ENCODE measurements around the gene BAG2. TPM values are rescaled to one million over a fixed set of nuclear protein-coding genes. Genes with fewer than 3 reads are reported as not detected.

BAG2 gene
- total and polyA plus RNA-seq, 4 donors: 2.8 to 6.0 (median 4.2) TPM

DNA sequence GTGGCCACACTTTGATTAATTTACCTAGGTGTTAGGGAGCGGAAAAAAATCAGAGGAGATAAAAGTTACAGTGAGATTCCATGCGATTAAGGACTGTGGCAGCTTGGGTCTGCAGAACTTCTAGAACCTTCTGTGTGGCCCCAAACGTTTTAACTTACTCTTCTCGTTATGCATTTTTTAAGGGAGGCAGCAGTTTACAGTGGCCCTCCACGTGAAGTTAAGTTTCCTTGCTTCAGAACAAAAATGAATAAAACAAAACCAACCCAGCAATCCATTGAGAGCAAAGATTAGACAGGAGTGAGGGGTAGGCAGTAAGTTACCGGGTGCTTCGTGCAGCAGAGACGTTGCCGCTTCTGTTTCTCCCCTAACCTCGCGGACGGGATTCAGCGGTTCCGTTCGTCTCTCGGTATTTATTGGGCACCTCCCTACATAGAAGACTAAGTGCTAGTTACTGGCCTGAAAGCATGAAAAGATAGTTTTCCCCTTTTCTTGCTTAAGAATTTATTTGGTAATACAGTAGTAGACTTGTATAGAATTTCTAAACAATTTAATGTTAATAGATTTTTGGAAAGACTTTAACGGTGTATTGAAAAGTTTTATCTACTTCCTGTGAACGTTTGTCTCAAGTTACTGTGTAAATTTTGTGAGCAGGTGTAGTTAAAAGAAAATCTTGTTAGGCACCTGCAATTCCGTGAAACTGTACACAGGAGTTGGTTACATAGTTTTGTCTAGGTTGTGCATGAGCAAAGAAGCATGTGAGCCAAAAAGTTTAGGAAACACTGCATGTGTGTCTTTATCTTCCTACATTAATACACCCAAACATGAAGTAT is 1.1 kb downstream of the BAG2 start:
- Histone ChIP-seq H3K36me3 (ENCODE audit: control insufficient read depth, insufficient read depth, low read length) (no peaks in the 10 kb centered on the region), H3K27ac (ENCODE audit: low read depth, low read length) (peak overlapping the region; percentile 40), H3K27me3 (ENCODE audit: control insufficient read depth, insufficient read depth, low read length) (no peaks in the 10 kb centered on the region), H3K4me1 (ENCODE audit: control insufficient read depth, insufficient read depth, low read length) (peaks cover 3% of the 10 kb centered on the region), H3K4me3 (ENCODE audit: low read depth, low read length) (peak overlapping the region; percentile 62), H3K9me3 (ENCODE audit: control insufficient read depth, insufficient read depth, low read length) (no peaks in the 10 kb centered on the region)
- DNase-seq (ENCODE audit: low read depth in 4 of 6, low spot score in 6 of 6): peak in 2 of 6 donors; percentile 9 to 31
- 45% methylated on average over 5 of the region's 19 CpGs for WGBS (ENCODE audit: insufficient coverage)

DNA sequence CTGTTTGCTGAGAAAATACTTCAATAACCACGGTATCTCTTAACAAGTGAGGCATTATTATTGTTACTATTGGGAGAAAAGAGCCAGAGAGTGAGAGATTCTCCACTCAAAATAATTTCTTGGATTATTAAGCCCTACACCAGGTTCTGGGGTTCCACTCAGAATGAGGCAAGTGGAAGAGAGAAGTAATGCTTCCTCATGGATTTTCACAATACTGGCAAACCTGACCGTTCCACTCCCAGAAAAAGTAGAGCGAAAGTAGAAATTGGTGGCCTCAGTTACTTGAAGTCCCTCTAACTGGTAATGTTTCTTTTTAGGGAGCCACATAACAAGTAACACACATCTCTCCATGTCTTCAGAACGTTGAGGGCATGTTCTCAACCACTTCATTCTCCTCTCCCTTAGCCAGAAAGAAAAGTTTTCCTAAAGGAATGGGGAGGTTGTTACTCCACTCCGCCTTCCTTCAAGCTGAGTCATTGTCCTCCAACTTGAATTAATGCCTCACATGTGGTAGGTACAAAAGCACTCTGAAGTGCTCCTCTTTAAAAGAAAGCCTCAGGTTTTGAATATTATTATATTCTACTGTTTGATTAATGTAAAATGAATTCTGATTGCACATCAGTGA is 1.9 kb downstream of the BAG2 start:
- DNase-seq (ENCODE audit: low read depth in 4 of 6, low spot score in 6 of 6): no peak
- H3K9me3 ChIP-seq (ENCODE audit: control insufficient read depth, insufficient read depth, low read length): no peaks in the 10 kb centered on the region
- H3K36me3 ChIP-seq (ENCODE audit: control insufficient read depth, insufficient read depth, low read length): no peaks in the 10 kb centered on the region
- H3K4me1 ChIP-seq (ENCODE audit: control insufficient read depth, insufficient read depth, low read length): peaks cover 3% of the 10 kb centered on the region
- WGBS (ENCODE audit: insufficient coverage): 76% methylated on average over 2 of the region's 5 CpGs
- no peak overlapping the region for H3K4me3 ChIP-seq (ENCODE audit: low read depth, low read length)
- no peaks in the 10 kb centered on the region for H3K27me3 ChIP-seq (ENCODE audit: control insufficient read depth, insufficient read depth, low read length)
- no peak overlapping the region for H3K27ac ChIP-seq (ENCODE audit: low read depth, low read length)

DNA sequence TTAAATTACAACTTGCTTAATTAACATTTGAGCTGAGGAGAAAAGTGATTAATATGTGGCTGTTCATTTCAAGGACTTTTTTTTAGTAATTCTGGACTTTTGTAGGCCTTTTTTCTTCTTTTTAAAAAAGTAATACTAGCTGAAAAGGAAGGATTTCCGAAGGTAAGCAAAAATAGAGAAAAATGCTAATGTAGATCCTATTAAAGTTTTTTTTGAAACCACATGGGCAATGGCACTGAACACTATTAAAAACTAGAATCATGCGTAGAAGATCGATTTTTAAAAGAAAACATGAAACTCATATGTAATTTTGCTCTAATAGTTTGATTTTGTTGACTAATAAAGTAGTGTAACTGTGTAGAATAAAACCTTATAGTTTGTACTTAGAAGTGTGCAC is 2.4 kb downstream of the BAG2 start:
- DNase-seq (ENCODE audit: low read depth in 4 of 6, low spot score in 6 of 6): no peak
- Histone ChIP-seq H3K36me3 (ENCODE audit: control insufficient read depth, insufficient read depth, low read length) (no peaks in the 10 kb centered on the region), H3K4me1 (ENCODE audit: control insufficient read depth, insufficient read depth, low read length) (peaks cover 3% of the 10 kb centered on the region), H3K27ac (ENCODE audit: low read depth, low read length) (no peak overlapping the region), H3K27me3 (ENCODE audit: control insufficient read depth, insufficient read depth, low read length) (no peaks in the 10 kb centered on the region), H3K9me3 (ENCODE audit: control insufficient read depth, insufficient read depth, low read length) (no peaks in the 10 kb centered on the region), H3K4me3 (ENCODE audit: low read depth, low read length) (no peak overlapping the region)
- WGBS (ENCODE audit: insufficient coverage): no CpG with 5 or more reads among the region's 3 CpGs

DNA sequence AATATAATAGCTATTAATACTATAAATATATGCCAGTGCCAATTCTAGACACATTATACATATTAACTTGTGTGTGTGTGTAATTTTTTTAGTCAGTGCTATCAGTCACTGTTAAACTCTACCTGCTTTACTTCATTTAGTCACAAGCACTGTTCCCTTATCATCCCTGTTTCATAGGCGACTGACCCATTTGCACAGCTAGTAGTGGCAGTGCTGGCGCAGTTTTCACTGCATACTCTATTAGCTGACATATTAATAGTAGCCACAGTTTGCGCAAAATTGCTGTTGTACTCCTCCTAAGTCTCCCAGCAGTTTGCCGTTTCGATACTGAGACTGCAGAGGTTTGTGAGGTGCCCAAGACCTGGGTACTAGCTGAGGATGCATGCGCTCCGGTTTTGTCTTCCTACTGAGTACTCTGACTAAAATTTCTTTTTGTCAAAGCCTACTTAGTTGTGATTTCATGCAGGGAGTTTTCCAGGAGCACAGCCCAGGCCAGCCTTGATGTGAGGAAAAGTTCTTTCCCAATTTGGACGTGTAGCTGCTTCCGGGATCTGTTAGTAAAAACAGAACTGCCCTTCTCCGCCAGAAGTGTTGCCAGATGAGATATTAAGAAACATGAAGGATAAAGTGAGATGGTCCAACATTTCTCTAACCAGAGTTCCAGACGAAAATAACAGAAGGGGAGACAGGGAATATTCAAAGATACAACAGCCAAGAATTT is 5.6 kb downstream of the BAG2 start:
- H3K27ac ChIP-seq (ENCODE audit: low read depth, low read length): no peak overlapping the region
- no peaks in the 10 kb centered on the region for H3K9me3 ChIP-seq (ENCODE audit: control insufficient read depth, insufficient read depth, low read length)
- 93% methylated on average over 6 of the region's 11 CpGs for WGBS (ENCODE audit: insufficient coverage)
- H3K36me3 ChIP-seq (ENCODE audit: control insufficient read depth, insufficient read depth, low read length): peaks cover 6% of the 10 kb centered on the region
- H3K4me3 ChIP-seq (ENCODE audit: low read depth, low read length): no peak overlapping the region
- no peaks in the 10 kb centered on the region for H3K27me3 ChIP-seq (ENCODE audit: control insufficient read depth, insufficient read depth, low read length)
- DNase-seq (ENCODE audit: low read depth in 4 of 6, low spot score in 6 of 6): peak in 1 of 6 donors; percentile 30
- H3K4me1 ChIP-seq (ENCODE audit: control insufficient read depth, insufficient read depth, low read length): peaks cover 3% of the 10 kb centered on the region

DNA sequence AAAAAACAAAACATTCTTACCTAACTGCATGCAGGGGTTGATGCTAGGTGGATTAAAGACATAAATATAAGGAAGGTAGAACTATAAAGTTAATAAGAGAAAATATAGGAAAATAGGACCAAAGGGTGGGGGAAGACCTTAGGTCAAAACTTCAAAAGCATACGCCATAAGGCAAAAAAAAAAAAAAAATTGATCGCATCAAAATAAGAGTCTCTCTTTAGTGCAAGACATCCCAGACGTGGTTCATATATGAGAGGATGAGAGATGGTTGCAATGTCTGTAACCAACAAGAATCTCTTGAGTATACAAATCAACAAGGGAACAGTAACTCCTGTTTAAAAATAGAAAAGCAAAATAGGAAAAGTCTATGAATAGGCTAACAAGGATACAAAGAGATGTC is 8.5 kb downstream of the BAG2 start:
- H3K27me3 ChIP-seq (ENCODE audit: control insufficient read depth, insufficient read depth, low read length): no peaks in the 10 kb centered on the region
- DNase-seq (ENCODE audit: low read depth in 4 of 6, low spot score in 6 of 6): no peak
- H3K4me1 ChIP-seq (ENCODE audit: control insufficient read depth, insufficient read depth, low read length): no peaks in the 10 kb centered on the region
- H3K9me3 ChIP-seq (ENCODE audit: control insufficient read depth, insufficient read depth, low read length): no peaks in the 10 kb centered on the region
- no peak overlapping the region for H3K27ac ChIP-seq (ENCODE audit: low read depth, low read length)
- H3K36me3 ChIP-seq (ENCODE audit: control insufficient read depth, insufficient read depth, low read length): peaks cover 9% of the 10 kb centered on the region
- no peak overlapping the region for H3K4me3 ChIP-seq (ENCODE audit: low read depth, low read length)
- no CpG with 5 or more reads among the region's 3 CpGs for WGBS (ENCODE audit: insufficient coverage)

DNA sequence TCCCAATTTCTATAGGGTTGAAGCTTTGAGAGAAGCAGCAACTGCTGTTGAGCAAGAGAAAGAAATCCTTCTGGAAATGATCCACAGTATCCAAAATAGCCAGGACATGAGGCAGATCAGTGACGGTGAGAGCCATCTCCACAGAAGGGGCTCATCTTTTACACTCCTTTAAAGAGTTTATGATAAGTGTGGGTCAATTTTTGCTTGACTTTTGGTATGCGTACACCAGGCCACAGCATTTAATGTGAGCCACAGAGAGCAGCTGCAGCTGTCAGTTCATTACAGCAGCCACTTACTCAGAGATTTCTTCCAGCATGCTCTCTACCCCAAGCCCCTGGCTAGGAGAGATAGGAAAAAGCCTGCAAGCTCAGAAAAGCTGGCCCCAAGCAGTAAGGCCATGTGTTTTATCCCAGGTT is 9.9 kb downstream of the BAG2 start:
- no peak overlapping the region for H3K4me3 ChIP-seq (ENCODE audit: low read depth, low read length)
- peaks cover 9% of the 10 kb centered on the region for H3K36me3 ChIP-seq (ENCODE audit: control insufficient read depth, insufficient read depth, low read length)
- no peaks in the 10 kb centered on the region for H3K27me3 ChIP-seq (ENCODE audit: control insufficient read depth, insufficient read depth, low read length)
- no peak for DNase-seq (ENCODE audit: low read depth in 4 of 6, low spot score in 6 of 6)
- WGBS (ENCODE audit: insufficient coverage): no CpG with 5 or more reads among the region's 2 CpGs
- H3K9me3 ChIP-seq (ENCODE audit: control insufficient read depth, insufficient read depth, low read length): no peaks in the 10 kb centered on the region
- H3K27ac ChIP-seq (ENCODE audit: low read depth, low read length): no peak overlapping the region
- no peaks in the 10 kb centered on the region for H3K4me1 ChIP-seq (ENCODE audit: control insufficient read depth, insufficient read depth, low read length)

DNA sequence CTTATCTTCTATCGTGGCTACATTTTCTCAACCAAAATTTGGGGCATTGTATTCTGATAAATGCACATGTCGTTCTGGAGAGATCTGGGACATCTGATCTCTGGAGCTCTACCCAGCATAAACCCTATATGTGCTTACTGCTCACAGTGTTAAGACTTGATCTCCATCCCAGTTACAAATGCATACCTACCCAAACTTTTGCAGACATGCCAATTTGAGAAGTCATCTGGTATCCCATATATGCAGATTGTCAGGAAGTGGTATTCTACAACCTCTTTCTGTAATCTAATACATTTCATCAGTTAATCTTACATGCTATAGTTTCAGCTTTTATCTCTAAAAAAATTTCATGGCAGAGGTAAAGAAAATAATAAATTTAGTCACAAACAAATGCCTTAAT is 11.2 kb downstream of the BAG2 start:
- no peaks in the 10 kb centered on the region for H3K27me3 ChIP-seq (ENCODE audit: control insufficient read depth, insufficient read depth, low read length)
- WGBS (ENCODE audit: insufficient coverage): 100% methylated on average over 1 of the region's 2 CpGs
- H3K4me1 ChIP-seq (ENCODE audit: control insufficient read depth, insufficient read depth, low read length): no peaks in the 10 kb centered on the region
- H3K36me3 ChIP-seq (ENCODE audit: control insufficient read depth, insufficient read depth, low read length): peaks cover 9% of the 10 kb centered on the region
- H3K9me3 ChIP-seq (ENCODE audit: control insufficient read depth, insufficient read depth, low read length): no peaks in the 10 kb centered on the region
- no peak for DNase-seq (ENCODE audit: low read depth in 4 of 6, low spot score in 6 of 6)
- no peak overlapping the region for H3K27ac ChIP-seq (ENCODE audit: low read depth, low read length)
- no peak overlapping the region for H3K4me3 ChIP-seq (ENCODE audit: low read depth, low read length)

DNA sequence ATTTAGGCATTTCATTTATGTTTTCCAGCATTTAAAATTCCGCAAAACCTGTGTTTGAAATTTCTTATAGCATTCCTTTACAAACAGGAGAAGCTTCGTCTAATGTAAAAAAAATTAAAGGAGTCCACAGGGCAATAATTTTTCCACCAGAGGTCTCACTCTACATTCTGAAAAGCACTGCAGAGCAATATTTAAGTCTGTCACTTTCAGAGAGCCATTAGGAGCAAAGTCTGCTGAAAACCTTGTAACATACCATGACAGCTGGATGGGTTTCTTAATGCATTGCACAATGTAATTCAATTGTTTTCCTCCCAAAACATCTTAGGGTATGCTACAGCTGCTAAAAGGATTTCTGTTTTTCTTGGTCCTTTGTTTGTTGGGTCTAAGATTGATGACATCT is 18.0 kb downstream of the BAG2 start:
- Histone ChIP-seq H3K36me3 (ENCODE audit: control insufficient read depth, insufficient read depth, low read length) (peaks cover 5% of the 10 kb centered on the region), H3K27me3 (ENCODE audit: control insufficient read depth, insufficient read depth, low read length) (no peaks in the 10 kb centered on the region), H3K9me3 (ENCODE audit: control insufficient read depth, insufficient read depth, low read length) (no peaks in the 10 kb centered on the region), H3K4me1 (ENCODE audit: control insufficient read depth, insufficient read depth, low read length) (no peaks in the 10 kb centered on the region), H3K27ac (ENCODE audit: low read depth, low read length) (no peak overlapping the region), H3K4me3 (ENCODE audit: low read depth, low read length) (no peak overlapping the region)
- peak in 2 of 6 donors; percentile 39 to 54 for DNase-seq (ENCODE audit: low read depth in 4 of 6, low spot score in 6 of 6)
- 40% methylated on average over 1 of the region's 2 CpGs for WGBS (ENCODE audit: insufficient coverage)

DNA sequence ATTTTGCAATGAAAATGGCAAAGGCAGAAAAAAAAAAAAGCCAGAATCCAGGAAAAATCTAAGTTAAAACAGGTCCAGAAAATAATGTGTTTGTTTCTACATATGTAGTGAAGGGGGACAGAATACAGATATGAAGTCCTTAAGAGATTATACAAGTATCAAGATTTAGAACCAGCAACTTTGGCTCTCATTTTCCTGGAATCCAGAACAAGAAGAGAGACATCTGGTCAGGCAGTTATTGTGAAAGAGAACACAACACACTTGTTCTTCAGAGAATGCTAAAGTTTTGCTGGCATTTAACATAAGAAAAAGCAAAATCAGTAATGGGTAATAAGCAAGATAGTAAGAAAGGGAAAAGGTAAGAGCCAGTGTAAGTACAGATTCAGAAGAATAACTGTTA is 21.1 kb downstream of the BAG2 start:
- no peaks in the 10 kb centered on the region for H3K27me3 ChIP-seq (ENCODE audit: control insufficient read depth, insufficient read depth, low read length)
- H3K36me3 ChIP-seq (ENCODE audit: control insufficient read depth, insufficient read depth, low read length): peaks cover 8% of the 10 kb centered on the region
- no peak overlapping the region for H3K27ac ChIP-seq (ENCODE audit: low read depth, low read length)
- no peak overlapping the region for H3K4me3 ChIP-seq (ENCODE audit: low read depth, low read length)
- H3K9me3 ChIP-seq (ENCODE audit: control insufficient read depth, insufficient read depth, low read length): no peaks in the 10 kb centered on the region
- H3K4me1 ChIP-seq (ENCODE audit: control insufficient read depth, insufficient read depth, low read length): no peaks in the 10 kb centered on the region
- DNase-seq (ENCODE audit: low read depth in 4 of 6, low spot score in 6 of 6): no peak
